Liver (tissue), 9 donors: ENCODE measurements around the gene MRPS16. TPM values are rescaled to one million over a fixed set of nuclear protein-coding genes. Genes with fewer than 3 reads are reported as not detected.

Experiments used
- DNase-seq: peaks from one replicate; pipeline ENCODE4 v3.0.0-alpha.2; 2017; ENCODE audit warnings: low spot score
- H3K27ac ChIP-seq, 2 donors: one replicate each; pipeline ENCODE4 v1.7.0; 2013; ENCODE audit warnings: inconsistent platforms in 2 of 2, low read length in 2 of 2, control low read depth in 1 of 2, low read depth in 1 of 2, mild to moderate bottlenecking in 1 of 2
- H3K27me3 ChIP-seq, 4 donors: one replicate each; pipeline versions ENCODE4 v1.6.1 to v1.7.0; 2013; ENCODE audit warnings: low read length in 3 of 4, inconsistent platforms in 1 of 4, mild to moderate bottlenecking in 1 of 4, moderate library complexity in 1 of 4; ENCODE audit not compliant: control insufficient read depth in 4 of 4, insufficient read depth in 4 of 4
- H3K36me3 ChIP-seq, 4 donors: one replicate each; pipeline versions ENCODE4 v1.6.1 to v1.7.0; 2013; ENCODE audit warnings: low read length in 3 of 4, mild to moderate bottlenecking in 3 of 4, low read depth in 1 of 4, moderate library complexity in 1 of 4; ENCODE audit not compliant: control insufficient read depth in 4 of 4, insufficient read depth in 3 of 4
- H3K4me1 ChIP-seq, 4 donors: one replicate each; pipeline versions ENCODE4 v1.6.1 to v1.7.0; 2013; ENCODE audit warnings: low read length in 3 of 4, mild to moderate bottlenecking in 3 of 4, moderate library complexity in 1 of 4; ENCODE audit not compliant: control insufficient read depth in 4 of 4, insufficient read depth in 4 of 4
- H3K4me3 ChIP-seq, 3 donors: one replicate each; pipeline versions ENCODE4 v1.6.1 to v1.7.0; 2013; ENCODE audit warnings: low read length in 3 of 3, control low read depth in 1 of 3, low read depth in 1 of 3, mild to moderate bottlenecking in 1 of 3
- H3K9ac ChIP-seq, 2 donors: one replicate each; pipeline ENCODE4 v1.7.0; 2013; ENCODE audit warnings: low read length in 2 of 2, mild to moderate bottlenecking in 2 of 2, moderate library complexity in 2 of 2, control low read depth in 1 of 2, low read depth in 1 of 2
- H3K9me3 ChIP-seq, 4 donors: one replicate each; pipeline versions ENCODE4 v1.6.1 to v1.7.0; 2013; ENCODE audit warnings: low read length in 3 of 4; ENCODE audit not compliant: control insufficient read depth in 4 of 4
- EGR1 ChIP-seq, 2 donors: IDR thresholded peaks; 2 replicates each; pipeline ENCODE4 v1.6.1; 2016 to 2018; ENCODE audit warnings: antibody characterized with exemption in 2 of 2, low read depth in 2 of 2
- FOXA1 ChIP-seq: IDR thresholded peaks from 2 replicates; pipeline ENCODE4 v1.6.1; 2016; ENCODE audit warnings: antibody characterized with exemption
- FOXA2 ChIP-seq: IDR thresholded peaks from 2 replicates; pipeline ENCODE4 v1.6.1; 2016; ENCODE audit warnings: antibody characterized with exemption
- GABPA ChIP-seq, 2 donors: IDR thresholded peaks in 1 of 2; conservative IDR thresholded peaks in 1 of 2; 2 replicates each; pipeline ENCODE4 v1.6.1; 2016; ENCODE audit warnings: antibody characterized with exemption in 2 of 2, mild to moderate bottlenecking in 1 of 2, moderate library complexity in 1 of 2
- HNF4A ChIP-seq, 2 donors: conservative IDR thresholded peaks; 2 replicates each; pipeline ENCODE4 v1.6.1; 2016; ENCODE audit warnings: antibody characterized with exemption in 2 of 2, mild to moderate bottlenecking in 2 of 2
- JUND ChIP-seq, 2 donors: IDR thresholded peaks; 2 replicates each; pipeline ENCODE4 v1.6.1; 2016; ENCODE audit warnings: antibody characterized with exemption in 2 of 2
- MAX ChIP-seq: IDR thresholded peaks from 2 replicates; pipeline ENCODE4 v1.6.1; 2016; ENCODE audit warnings: antibody characterized with exemption
- NR2F2 ChIP-seq: IDR thresholded peaks from 2 replicates; pipeline ENCODE4 v1.6.1; 2016; ENCODE audit warnings: antibody characterized with exemption
- RAD21 ChIP-seq, 2 donors: IDR thresholded peaks; 2 replicates each; pipeline ENCODE4 v1.6.1; 2016; ENCODE audit warnings: antibody characterized with exemption in 2 of 2, mild to moderate bottlenecking in 2 of 2
- REST ChIP-seq: IDR thresholded peaks from 2 replicates; pipeline ENCODE4 v1.6.1; 2016; ENCODE audit warnings: antibody characterized with exemption, mild to moderate bottlenecking
- RXRA ChIP-seq, 2 donors: IDR thresholded peaks; 2 replicates each; pipeline ENCODE4 v1.6.1; 2017 to 2018; ENCODE audit warnings: antibody characterized with exemption in 2 of 2, mild to moderate bottlenecking in 1 of 2
- SP1 ChIP-seq: IDR thresholded peaks from 2 replicates; pipeline ENCODE4 v1.6.1; 2018; ENCODE audit warnings: antibody characterized with exemption, mild to moderate bottlenecking
- TAF1 ChIP-seq: conservative IDR thresholded peaks from 2 replicates; pipeline ENCODE4 v1.6.1; 2016; ENCODE audit warnings: antibody characterized with exemption, mild to moderate bottlenecking
- YY1 ChIP-seq: IDR thresholded peaks from 2 replicates; pipeline ENCODE4 v1.6.1; 2016; ENCODE audit warnings: antibody characterized with exemption, mild to moderate bottlenecking
- ZBTB33 ChIP-seq: IDR thresholded peaks from 2 replicates; pipeline ENCODE4 v1.6.1; 2016; ENCODE audit warnings: antibody characterized with exemption
- WGBS: extraction: QIAGEN DNeasy Blood & Tissue Kit; methylation state at CpG from one replicate; pipeline ENCODE4 v1.1.7; 2013; 5-methylcytosine and 5-hydroxymethylcytosine counted together
- polyA plus RNA-seq, 2 donors: library from polyadenylated mRNA; stranded (reverse) in 1 of 2; unstranded in 1 of 2; fragments of 200-250 nt in 1 of 2; fragments of >200 nt in 1 of 2; fragmentation: Nextera tagmentation in 1 of 2; extraction: Ambion mirVana in 1 of 2; gene quantifications; one replicate each; pipeline versions ENCODE4 v1.2.1 to v1.2.3, GENCODE V29; 2013 to 2015
- total RNA-seq, 2 donors: library from RNA; depleted of rRNA; stranded (reverse); fragments of >200 nt; gene quantifications; one replicate each; pipeline ENCODE4 v1.2.3, GENCODE V29; 2014
- TF ChIP-seq, protein P1 (sequence below): fragments of 150-350 bp; IDR thresholded peaks from 2 replicates; pipeline ENCODE4 v1.5.1; 2017; ENCODE audit warnings: improper control_type of control experiment, low read depth, low read length; ENCODE audit not compliant: missing input control
- TF ChIP-seq, protein P2 (sequence below): IDR thresholded peaks from 2 replicates; pipeline ENCODE4 v1.6.1; 2016; ENCODE audit warnings: antibody characterized with exemption
- donor health status: healthy.
- donor health status: healthy.
- donor health status: healthy.
- donor health status: healthy.
- donor health status: healthy.

MRPS16 gene
- total and polyA plus RNA-seq, 4 donors = 34.2 to 87.5 (median 48.3) TPM

DNA sequence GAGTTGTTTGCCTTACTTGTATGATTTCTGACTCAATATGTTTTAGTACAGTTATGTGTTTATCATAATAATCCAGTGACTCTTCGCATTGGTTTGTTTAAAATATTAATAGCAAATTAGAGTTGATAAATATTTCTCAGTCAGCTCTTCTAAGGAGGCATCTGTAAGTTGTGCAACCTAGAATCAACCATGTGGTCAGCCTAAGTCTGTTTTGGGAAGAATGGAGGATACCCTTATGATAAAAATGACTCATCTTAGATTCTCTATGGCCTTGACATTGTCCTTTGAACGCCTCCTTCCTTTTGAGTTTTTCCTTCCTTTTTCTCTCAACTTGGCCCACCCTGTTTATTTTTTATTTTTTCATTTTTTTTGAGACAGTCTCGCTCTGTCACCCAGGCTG is 24.2 kb downstream of the MRPS16 start:
- no peaks in the 10 kb centered on the region for H3K9me3 ChIP-seq
- H3K36me3 ChIP-seq = peaks cover 2 to 20% (median 5%) of the 10 kb centered on the region in 4 donors
- H3K4me3 ChIP-seq = no peak overlapping the region
- no peaks in the 10 kb centered on the region for H3K4me1 ChIP-seq
- no peak for DNase-seq
- TF ChIP-seq SP1 (no peak), NR2F2 (no peak), YY1 (no peak), RXRA (IDR thresholded peaks at IDR 0.05) (no peak), EGR1 (IDR thresholded peaks at IDR 0.05; ENCODE audit: low read depth in 2 of 2) (no peak), JUND (IDR thresholded peaks at IDR 0.05) (no peak), REST (no peak), MAX (no peak), FOXA1 (no peak), FOXA2 (no peak)
- TF ChIP-seq, protein P1, sequence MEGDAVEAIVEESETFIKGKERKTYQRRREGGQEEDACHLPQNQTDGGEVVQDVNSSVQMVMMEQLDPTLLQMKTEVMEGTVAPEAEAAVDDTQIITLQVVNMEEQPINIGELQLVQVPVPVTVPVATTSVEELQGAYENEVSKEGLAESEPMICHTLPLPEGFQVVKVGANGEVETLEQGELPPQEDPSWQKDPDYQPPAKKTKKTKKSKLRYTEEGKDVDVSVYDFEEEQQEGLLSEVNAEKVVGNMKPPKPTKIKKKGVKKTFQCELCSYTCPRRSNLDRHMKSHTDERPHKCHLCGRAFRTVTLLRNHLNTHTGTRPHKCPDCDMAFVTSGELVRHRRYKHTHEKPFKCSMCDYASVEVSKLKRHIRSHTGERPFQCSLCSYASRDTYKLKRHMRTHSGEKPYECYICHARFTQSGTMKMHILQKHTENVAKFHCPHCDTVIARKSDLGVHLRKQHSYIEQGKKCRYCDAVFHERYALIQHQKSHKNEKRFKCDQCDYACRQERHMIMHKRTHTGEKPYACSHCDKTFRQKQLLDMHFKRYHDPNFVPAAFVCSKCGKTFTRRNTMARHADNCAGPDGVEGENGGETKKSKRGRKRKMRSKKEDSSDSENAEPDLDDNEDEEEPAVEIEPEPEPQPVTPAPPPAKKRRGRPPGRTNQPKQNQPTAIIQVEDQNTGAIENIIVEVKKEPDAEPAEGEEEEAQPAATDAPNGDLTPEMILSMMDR = no peak
- TF ChIP-seq, protein P2, sequence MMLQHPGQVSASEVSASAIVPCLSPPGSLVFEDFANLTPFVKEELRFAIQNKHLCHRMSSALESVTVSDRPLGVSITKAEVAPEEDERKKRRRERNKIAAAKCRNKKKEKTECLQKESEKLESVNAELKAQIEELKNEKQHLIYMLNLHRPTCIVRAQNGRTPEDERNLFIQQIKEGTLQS = no peak
- H3K27me3 ChIP-seq = no peaks in the 10 kb centered on the region
- no peak overlapping the region for H3K9ac ChIP-seq
- 91% methylated on average over 3 of the region's 3 CpGs for WGBS
- no peak overlapping the region for H3K27ac ChIP-seq

DNA sequence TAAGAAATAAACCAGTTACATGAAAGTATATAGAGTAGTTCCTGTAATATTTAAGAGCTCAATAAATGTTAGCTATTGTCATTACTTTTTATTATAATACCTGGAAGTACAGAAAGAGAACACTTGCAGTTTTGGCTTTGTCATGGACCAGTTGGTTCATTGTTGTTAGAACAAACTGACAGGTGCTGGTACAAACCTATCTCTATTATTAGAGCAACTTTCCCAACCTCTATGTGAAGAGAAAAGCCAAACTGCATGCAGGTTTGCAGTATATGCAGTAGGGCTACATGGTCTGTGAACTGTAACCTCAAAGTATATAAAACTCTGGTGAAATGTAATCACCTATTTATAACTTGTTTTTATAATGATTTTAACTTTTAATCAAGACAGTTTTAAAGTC is 25.8 kb downstream of the MRPS16 start:
- Histone ChIP-seq H3K9me3 (no peaks in the 10 kb centered on the region), H3K36me3 (peaks cover 2 to 7% (median 3%) of the 10 kb centered on the region in 4 donors), H3K4me1 (no peaks in the 10 kb centered on the region), H3K27me3 (no peaks in the 10 kb centered on the region), H3K27ac (no peak overlapping the region), H3K9ac (no peak overlapping the region), H3K4me3 (no peak overlapping the region)
- DNase-seq = no peak
- no peak for TF ChIP-seq TAF1
- no peak for TF ChIP-seq FOXA2
- TF ChIP-seq FOXA1 = no peak
- no peak for TF ChIP-seq NR2F2
- no peak for TF ChIP-seq RXRA (IDR thresholded peaks at IDR 0.05)
- no peak for TF ChIP-seq YY1
- TF ChIP-seq, protein P1 = no peak
- no peak for TF ChIP-seq JUND (IDR thresholded peaks at IDR 0.05)
- no peak for TF ChIP-seq GABPA (IDR thresholded peaks at IDR 0.05 in 1 of 2, conservative IDR thresholded peaks at IDR 0.05 in 1 of 2)
- TF ChIP-seq SP1 = no peak
- TF ChIP-seq ZBTB33 = no peak
- TF ChIP-seq, protein P2 = no peak
- TF ChIP-seq HNF4A (conservative IDR thresholded peaks at IDR 0.05) = no peak
- no peak for TF ChIP-seq MAX
- no peak for TF ChIP-seq RAD21 (IDR thresholded peaks at IDR 0.05)
